ENCODE results near the gene CDS2. TPM values are rescaled to one million over a fixed set of nuclear protein-coding genes. Genes with fewer than 3 reads are reported as not detected.

Gene CDS2
- total and polyA plus RNA-seq, 2 of the 13 experiments (the other 11 are each of a cell fraction or from before 2014, with no cell fraction given): 81.3 to 153 TPM

- peak; percentile 38; the same call in 1 of the 2 replicates for TF ChIP-seq ZHX2 (IDR thresholded peaks at IDR 0.05; ENCODE audit: low read depth)
- TF ChIP-seq ZHX2 (CRISPR knock-in tag; IDR thresholded peaks at IDR 0.05; ENCODE audit: borderline replicate concordance): no peak
- no peak for TF ChIP-seq HNRNPLL (IDR thresholded peaks at IDR 0.05; ENCODE audit: low read depth, low read length, poor library complexity, severe bottlenecking)
- peak; percentile 21; the same call in 1 of the 2 replicates for TF ChIP-seq ARID5B (CRISPR knock-in tag; IDR thresholded peaks at IDR 0.05)
- peak; percentile 42; the same call in 1 of the 2 replicates for TF ChIP-seq HNF4G (IDR thresholded peaks at IDR 0.05; ENCODE audit: borderline replicate concordance, low read depth, low read length)
- TF ChIP-seq HNF4G (CRISPR knock-in tag; IDR thresholded peaks at IDR 0.05; ENCODE audit: borderline replicate concordance, low read depth): no peak
- no peak for TF ChIP-seq TFE3 (CRISPR knock-in tag; IDR thresholded peaks at IDR 0.05)
- peak; percentile 21; the same call in 1 of the 2 replicates for TF ChIP-seq IKZF5 (CRISPR knock-in tag; IDR thresholded peaks at IDR 0.05)
- TF ChIP-seq NR2F6 (IDR thresholded peaks at IDR 0.05): peak; percentile 42
- TF ChIP-seq NR2F6 (CRISPR knock-in tag; IDR thresholded peaks at IDR 0.05): peak; percentile 60; the same call in 1 of the 2 replicates
- no peak for TF ChIP-seq ZNF550 (CRISPR knock-in tag; IDR thresholded peaks at IDR 0.05; ENCODE audit: borderline replicate concordance)
- peak; percentile 42 to 92 for TF ChIP-seq REST (IDR thresholded peaks at IDR 0.05; ENCODE audit: borderline replicate concordance in 1 of 2, low read depth in 1 of 2, low read length in 2 of 2)
- TF ChIP-seq ZFP82 (CRISPR knock-in tag; IDR thresholded peaks at IDR 0.05; ENCODE audit: borderline replicate concordance): no peak
Observed at GRCh38 chr20:5128886-5129285, 2.1 kb downstream of the CDS2 start (continued).

Data from HepG2 (cell line).